HAP-1 (cell line): ENCODE data around the gene PACSIN1.

Source experiments
- DNase-seq, 2 experiments: peaks; one replicate each; pipeline ENCODE4 v3.0.0-alpha.2; 2016 to 2020; ENCODE audit warnings: low spot score in 2 of 2
- H3K27me3 ChIP-seq: fragments of 250-450 bp; sonication (Bioruptor Pico); 2 replicates; pipeline ENCODE4 v1.5.1; 2020; ENCODE audit warnings: low read depth, mild to moderate bottlenecking, moderate library complexity
- H3K36me3 ChIP-seq: fragments of 250-450 bp; sonication (Bioruptor Pico); replicated peaks from 2 replicates; pipeline ENCODE4 v1.5.1; 2020; ENCODE audit warnings: mild to moderate bottlenecking
- H3K4me1 ChIP-seq: fragments of 250-450 bp; sonication (Bioruptor Pico); 2 replicates; pipeline ENCODE4 v1.5.1; 2020; ENCODE audit warnings: mild to moderate bottlenecking
- H3K4me3 ChIP-seq: fragments of 250-450 bp; sonication (Bioruptor Pico); 2 replicates; pipeline ENCODE4 v1.5.1; 2020; ENCODE audit warnings: mild to moderate bottlenecking, moderate library complexity
- H3K9me3 ChIP-seq: fragments of 250-450 bp; sonication (Bioruptor Pico); 2 replicates; pipeline ENCODE4 v1.5.1; 2020; ENCODE audit warnings: mild to moderate bottlenecking, moderate library complexity
- in situ Hi-C: fragments of 300-500 bp; cut with MboI; formaldehyde crosslinking; loops from 3 replicates; pipeline ENCODE4 v1.14.3; 2020; ENCODE audit warnings: low sequenced_read_pairs, inconsistent platforms, mixed read lengths

The PACSIN1 gene

GRCh38 chr6:34560366-34561226 lies 94.7 kb downstream of the PACSIN1 start:
- in situ Hi-C loops, result no loop called here
- no peak for DNase-seq

DNA sequence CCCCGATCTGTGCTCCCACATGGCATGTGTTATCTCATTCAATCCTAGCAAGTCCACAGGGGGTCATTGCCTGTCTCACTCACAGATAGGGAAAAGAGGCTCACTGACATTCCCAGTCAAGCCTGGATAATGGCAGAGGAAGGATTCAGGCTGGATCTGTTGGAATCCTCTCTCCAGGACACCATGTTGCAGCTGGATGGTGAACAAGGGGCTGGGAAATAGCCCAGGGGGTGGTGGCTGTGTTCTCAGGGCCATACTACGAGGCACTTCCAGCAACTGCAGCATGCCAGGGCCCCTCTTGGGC lies 95.3 kb downstream of the PACSIN1 start:
- H3K9me3 ChIP-seq, result no peaks in the 10 kb centered on the region
- H3K4me3 ChIP-seq, result no peak overlapping the region
- H3K36me3 ChIP-seq, result no peaks in the 10 kb centered on the region
- no peaks in the 10 kb centered on the region for H3K27me3 ChIP-seq
- H3K4me1 ChIP-seq, result no peaks in the 10 kb centered on the region
- no peak for DNase-seq
- in situ Hi-C loops, result no loop called here

More at GRCh38 chr6:34560366-34561226, 94.7 kb downstream of the PACSIN1 start:
- Histone ChIP-seq H3K9me3 (no peaks in the 10 kb centered on the region), H3K27me3 (no peaks in the 10 kb centered on the region), H3K36me3 (no peaks in the 10 kb centered on the region), H3K4me3 (no peak overlapping the region), H3K4me1 (no peaks in the 10 kb centered on the region)

DNA sequence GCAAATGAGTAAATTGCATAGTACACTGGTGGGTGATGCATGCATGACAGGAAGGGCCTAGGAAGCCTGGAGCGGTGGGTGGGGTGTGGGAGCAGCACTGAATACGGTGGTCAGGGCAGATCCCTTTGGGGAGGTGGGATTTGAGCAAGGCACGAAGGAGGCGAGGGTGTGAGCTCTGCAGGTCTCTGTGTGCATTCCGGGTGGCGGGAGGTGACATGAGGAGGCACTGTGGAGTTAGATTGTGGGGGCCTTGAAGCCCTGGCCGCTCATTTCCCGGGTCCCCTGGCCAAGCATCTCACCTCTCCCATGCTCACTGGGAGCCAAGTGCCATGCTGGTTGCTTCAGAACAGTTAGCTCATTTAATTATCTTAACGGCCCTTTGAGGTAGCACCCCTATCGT lies 96.5 kb downstream of the PACSIN1 start:
- H3K4me3 ChIP-seq, result no peak overlapping the region
- H3K4me1 ChIP-seq, result no peaks in the 10 kb centered on the region
- H3K9me3 ChIP-seq, result no peaks in the 10 kb centered on the region
- no peaks in the 10 kb centered on the region for H3K27me3 ChIP-seq
- no peaks in the 10 kb centered on the region for H3K36me3 ChIP-seq
- no peak for DNase-seq
- in situ Hi-C loops, result no loop called here

- Histone ChIP-seq H3K9me3 (no peaks in the 10 kb centered on the region), H3K4me1 (no peaks in the 10 kb centered on the region), H3K27me3 (no peaks in the 10 kb centered on the region), H3K36me3 (no peaks in the 10 kb centered on the region), H3K4me3 (no peak overlapping the region)
- in situ Hi-C loops, result no loop called here
- DNase-seq, result no peak
Measured at GRCh38 chr6:34562861-34563512, 97.1 kb downstream of the PACSIN1 start.

- Histone ChIP-seq H3K4me3 (no peak overlapping the region), H3K36me3 (no peaks in the 10 kb centered on the region), H3K9me3 (no peaks in the 10 kb centered on the region), H3K27me3 (no peaks in the 10 kb centered on the region), H3K4me1 (no peaks in the 10 kb centered on the region)
- DNase-seq, result no peak
- in situ Hi-C loops, result no loop called here
Measured at GRCh38 chr6:34563513-34563870, 97.6 kb downstream of the PACSIN1 start.

DNA sequence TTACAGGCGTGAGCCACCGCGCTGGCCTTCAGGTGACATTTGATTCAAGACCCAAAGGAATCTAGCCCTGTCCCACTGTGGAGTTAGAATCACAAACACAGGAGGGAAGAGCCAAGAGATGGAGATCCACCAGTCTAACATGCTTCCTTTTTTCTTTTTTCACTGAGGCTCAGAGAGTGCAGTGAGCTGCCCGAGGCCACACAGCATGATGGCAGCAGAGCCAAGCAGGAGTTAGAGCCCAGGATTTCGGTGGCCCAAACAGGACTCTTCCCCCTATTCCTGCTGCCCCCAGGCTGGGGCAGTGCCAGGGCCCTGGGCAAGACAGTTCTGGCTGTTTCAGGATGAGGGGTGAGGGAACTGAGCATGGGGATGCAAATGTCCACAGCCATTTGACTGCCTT lies 98.3 kb downstream of the PACSIN1 start:
- Histone ChIP-seq H3K4me3 (no peak overlapping the region), H3K9me3 (no peaks in the 10 kb centered on the region), H3K4me1 (no peaks in the 10 kb centered on the region), H3K27me3 (no peaks in the 10 kb centered on the region), H3K36me3 (no peaks in the 10 kb centered on the region)
- in situ Hi-C loops, result no loop called here
- DNase-seq, result no peak

DNA sequence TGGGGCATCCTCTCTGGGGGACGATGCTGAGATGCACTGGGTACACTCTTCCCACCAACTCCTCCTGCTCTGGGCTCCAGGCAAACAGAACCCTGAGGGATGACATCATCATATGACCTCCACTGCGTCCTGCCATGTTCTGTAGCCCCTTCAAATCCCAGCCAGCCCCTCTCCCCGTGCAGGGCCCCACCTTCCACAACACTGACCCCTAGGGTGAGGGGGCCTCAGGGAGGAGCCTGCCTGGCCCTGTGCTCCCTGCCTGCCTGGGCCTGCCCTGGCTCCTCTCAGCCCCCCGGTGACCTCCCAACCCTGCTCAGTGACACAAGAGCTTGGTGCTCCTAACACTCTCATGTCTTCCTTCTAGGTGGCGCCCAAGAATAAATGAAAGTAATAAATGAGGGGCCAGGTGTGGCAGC lies 99.9 kb downstream of the PACSIN1 start:
- H3K27me3 ChIP-seq, result no peaks in the 10 kb centered on the region
- no peaks in the 10 kb centered on the region for H3K9me3 ChIP-seq
- no peaks in the 10 kb centered on the region for H3K36me3 ChIP-seq
- DNase-seq, result no peak
- in situ Hi-C loops, result no loop called here
- H3K4me1 ChIP-seq, result no peaks in the 10 kb centered on the region
- no peak overlapping the region for H3K4me3 ChIP-seq

DNA sequence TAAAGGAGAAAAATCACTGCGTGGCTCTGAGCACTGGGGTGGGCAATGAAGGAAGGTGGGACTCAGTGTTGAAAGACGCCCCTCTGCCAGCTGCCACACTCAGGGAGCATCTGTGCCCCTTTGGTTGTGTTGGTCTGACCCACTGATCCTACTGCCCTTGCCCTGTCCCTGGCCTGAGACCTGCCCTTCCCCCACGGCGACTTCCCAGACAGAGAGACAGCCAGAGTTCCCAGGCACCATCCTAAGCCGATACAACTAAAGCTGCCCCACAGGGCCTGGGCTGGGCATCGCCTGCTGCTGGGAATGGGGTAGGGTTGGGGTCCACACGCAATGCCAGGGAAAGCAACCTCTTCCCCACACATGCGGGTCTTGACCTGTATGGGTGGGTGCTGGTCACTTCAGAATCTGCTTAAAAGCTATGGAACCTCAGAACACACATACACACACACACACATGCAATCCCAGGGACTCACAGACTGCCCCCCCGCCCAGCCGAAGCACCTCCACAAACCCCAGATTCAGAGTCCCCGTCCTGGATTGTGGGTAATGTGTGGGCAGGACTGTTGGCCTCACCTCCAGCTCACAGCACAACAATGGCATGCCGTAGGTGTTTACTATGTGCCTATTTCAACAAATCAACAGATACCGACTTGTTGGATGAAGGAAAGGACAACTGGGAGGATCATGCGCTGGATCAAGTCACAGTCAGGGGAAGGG lies 101.1 kb downstream of the PACSIN1 start:
- no peaks in the 10 kb centered on the region for H3K27me3 ChIP-seq
- H3K36me3 ChIP-seq, result no peaks in the 10 kb centered on the region
- H3K4me1 ChIP-seq, result no peaks in the 10 kb centered on the region
- DNase-seq, result no peak
- in situ Hi-C loops, result no loop called here
- no peaks in the 10 kb centered on the region for H3K9me3 ChIP-seq
- H3K4me3 ChIP-seq, result no peak overlapping the region

- Histone ChIP-seq H3K27me3 (no peaks in the 10 kb centered on the region), H3K36me3 (no peaks in the 10 kb centered on the region), H3K4me3 (no peak overlapping the region), H3K9me3 (no peaks in the 10 kb centered on the region), H3K4me1 (no peaks in the 10 kb centered on the region)
- in situ Hi-C loops, result no loop called here
- DNase-seq, result no peak
Measured at GRCh38 chr6:34568341-34569201, 102.7 kb downstream of the PACSIN1 start.

DNA sequence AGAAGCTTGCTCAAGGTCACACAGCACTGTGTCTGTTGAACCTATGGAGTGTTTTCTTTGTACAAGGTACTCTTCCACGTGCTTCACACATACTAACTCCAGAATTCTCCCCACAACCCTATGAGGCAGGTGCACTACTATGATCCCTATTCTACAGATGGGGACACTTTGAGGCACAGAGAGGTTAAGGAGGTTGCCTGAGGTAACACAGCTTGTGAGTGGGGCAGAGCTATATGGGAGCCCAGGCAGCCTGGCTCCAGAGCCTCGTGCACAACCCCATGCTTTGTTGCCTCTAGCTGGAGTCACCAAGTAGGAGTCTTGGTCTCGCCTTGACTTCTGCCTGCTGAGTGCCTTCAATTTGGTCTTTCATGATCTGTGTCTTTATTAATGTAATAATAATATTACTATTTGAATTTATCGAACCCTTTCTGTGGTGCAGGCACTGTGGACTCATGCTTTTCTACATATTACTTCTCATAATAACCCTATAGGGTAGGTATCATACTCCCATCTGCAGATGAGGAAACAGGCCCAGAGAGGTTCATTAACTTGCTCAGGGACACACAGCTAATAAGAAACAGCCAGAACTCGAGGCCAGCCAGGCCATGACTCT lies 103.6 kb downstream of the PACSIN1 start:
- H3K9me3 ChIP-seq, result no peaks in the 10 kb centered on the region
- no peak overlapping the region for H3K4me3 ChIP-seq
- DNase-seq, result no peak
- no peaks in the 10 kb centered on the region for H3K27me3 ChIP-seq
- no peaks in the 10 kb centered on the region for H3K36me3 ChIP-seq
- H3K4me1 ChIP-seq, result no peaks in the 10 kb centered on the region
- in situ Hi-C loops, result no loop called here

DNA sequence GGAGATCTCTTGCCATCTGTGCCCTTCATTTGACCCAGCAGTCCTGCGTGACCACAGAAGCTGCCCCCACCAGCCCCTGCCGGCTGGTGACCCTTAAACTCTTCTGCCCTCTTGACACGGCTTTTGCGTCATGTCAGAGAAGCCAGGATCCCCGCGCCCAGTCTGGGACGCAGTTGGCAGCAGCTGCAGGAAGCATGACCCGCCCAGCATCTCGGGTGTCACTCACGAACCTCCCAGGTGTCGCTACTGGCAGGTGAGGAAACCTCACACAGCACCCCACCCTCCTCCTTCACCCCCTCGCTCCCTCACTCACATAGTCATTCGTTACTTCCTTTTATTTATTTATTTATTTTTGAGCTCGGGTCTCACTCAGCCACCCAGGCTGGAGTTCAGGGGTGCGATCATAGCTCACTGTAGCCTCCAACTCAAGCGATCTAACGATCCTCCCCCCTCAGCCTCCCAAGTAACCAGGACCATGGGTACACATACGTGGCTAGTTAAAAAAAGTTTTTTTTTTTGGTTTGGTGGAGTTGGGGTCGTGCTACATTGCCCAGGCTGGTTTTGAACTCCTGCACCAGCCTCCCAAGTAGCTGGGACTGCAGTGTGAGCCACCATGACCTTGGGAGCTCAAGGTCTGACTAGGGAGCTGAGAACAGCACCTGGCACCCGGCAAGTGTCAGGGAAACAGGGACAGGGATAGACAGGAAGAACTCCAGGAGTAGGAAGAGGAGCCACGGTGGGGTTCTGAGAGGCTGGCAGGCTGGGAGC lies 104.4 kb downstream of the PACSIN1 start:
- no peaks in the 10 kb centered on the region for H3K27me3 ChIP-seq
- H3K36me3 ChIP-seq, result no peaks in the 10 kb centered on the region
- in situ Hi-C loops, result no loop called here
- H3K9me3 ChIP-seq, result no peaks in the 10 kb centered on the region
- no peaks in the 10 kb centered on the region for H3K4me1 ChIP-seq
- no peak overlapping the region for H3K4me3 ChIP-seq
- DNase-seq, result no peak

DNA sequence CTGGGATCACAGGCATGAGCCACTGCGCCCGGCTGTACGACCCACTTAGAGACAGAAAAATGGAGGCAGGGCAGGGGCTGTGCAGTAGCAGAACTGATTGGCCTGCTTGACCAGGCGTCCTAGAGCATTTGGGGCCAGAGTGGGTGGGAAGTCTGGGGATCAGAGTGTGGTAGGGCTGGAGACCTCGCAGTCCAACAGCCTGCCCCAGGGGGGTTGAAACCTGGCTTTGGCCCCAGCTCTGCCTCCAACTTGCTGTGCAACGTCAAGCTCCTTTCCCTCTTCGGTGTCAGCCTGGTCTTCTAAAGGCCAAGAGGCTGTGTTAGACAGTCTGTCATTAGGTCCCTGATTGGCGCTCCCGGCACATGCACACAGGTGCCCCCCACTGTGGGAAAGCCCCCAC lies 105.5 kb downstream of the PACSIN1 start:
- Histone ChIP-seq H3K4me3 (no peak overlapping the region), H3K4me1 (no peaks in the 10 kb centered on the region), H3K36me3 (no peaks in the 10 kb centered on the region), H3K27me3 (no peaks in the 10 kb centered on the region), H3K9me3 (no peaks in the 10 kb centered on the region)
- in situ Hi-C loops, result no loop called here
- DNase-seq, result no peak

DNA sequence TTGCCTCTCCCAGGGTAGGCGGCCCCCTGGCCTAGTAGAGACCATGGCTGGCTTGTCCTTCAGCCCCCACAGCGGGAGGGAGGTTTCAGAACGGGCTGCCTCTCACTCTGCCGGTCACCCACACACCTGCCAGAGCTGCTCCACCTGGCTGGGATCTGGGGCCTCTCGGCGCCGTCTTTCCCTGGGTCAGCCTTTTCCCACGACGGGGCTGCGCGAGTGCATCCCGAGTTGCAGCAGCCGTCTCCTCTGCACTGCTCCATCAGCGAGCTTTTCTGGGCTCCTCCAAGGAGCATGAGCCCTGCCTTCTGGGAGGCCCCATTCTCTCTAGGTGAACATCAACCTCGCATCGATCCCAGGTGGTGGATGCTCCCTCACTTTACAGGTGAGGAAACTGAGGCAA lies 106.1 kb downstream of the PACSIN1 start:
- no peaks in the 10 kb centered on the region for H3K9me3 ChIP-seq
- H3K4me1 ChIP-seq, result no peaks in the 10 kb centered on the region
- in situ Hi-C loops, result no loop called here
- no peak for DNase-seq
- no peaks in the 10 kb centered on the region for H3K27me3 ChIP-seq
- H3K4me3 ChIP-seq, result no peak overlapping the region
- H3K36me3 ChIP-seq, result no peaks in the 10 kb centered on the region
